NT2/D1 (cell line): ENCODE measurements around the gene NCAPG2.

ENCODE experiments used
- DNase-seq: peaks from one replicate; pipeline ENCODE4 v3.0.0-alpha.2; 2011; ENCODE audit warnings: low read depth, low spot score
- H3K27me3 ChIP-seq: 2 replicates; pipeline ENCODE4 v1.6.0; 2011; ENCODE audit warnings: mild to moderate bottlenecking; ENCODE audit not compliant: insufficient read length, insufficient read depth
- H3K36me3 ChIP-seq: 2 replicates; pipeline ENCODE4 v1.6.1; 2011; ENCODE audit warnings: mild to moderate bottlenecking, low read length, mixed read lengths; ENCODE audit not compliant: insufficient read depth, insufficient read length
- H3K4me1 ChIP-seq: 2 replicates; pipeline ENCODE4 v1.5.1; 2011; ENCODE audit not compliant: insufficient read depth, insufficient read length
- H3K4me3 ChIP-seq: 2 replicates; pipeline ENCODE4 v1.5.1; 2011; ENCODE audit warnings: low read depth; ENCODE audit not compliant: insufficient read length
- H3K9ac ChIP-seq: 2 replicates; pipeline ENCODE4 v1.6.0; 2011; ENCODE audit warnings: low read depth; ENCODE audit not compliant: insufficient read length
- H3K9me3 ChIP-seq: 2 replicates; pipeline ENCODE4 v1.5.1; 2011; ENCODE audit warnings: mild to moderate bottlenecking, low read length; ENCODE audit not compliant: insufficient read depth
- SUZ12 ChIP-seq: IDR thresholded peaks from 2 replicates; pipeline ENCODE4 v1.6.1; 2011; ENCODE audit not compliant: insufficient read length, insufficient read depth; ENCODE audit errors: extremely low read depth
- YY1 ChIP-seq: IDR thresholded peaks from 2 replicates; pipeline ENCODE4 v1.6.1; 2011; ENCODE audit not compliant: insufficient read length, insufficient read depth
- ZNF274 ChIP-seq: IDR thresholded peaks from 2 replicates; pipeline ENCODE4 v1.6.1; 2011; ENCODE audit warnings: mild to moderate bottlenecking, low read depth, low read length

The NCAPG2 gene

DNA sequence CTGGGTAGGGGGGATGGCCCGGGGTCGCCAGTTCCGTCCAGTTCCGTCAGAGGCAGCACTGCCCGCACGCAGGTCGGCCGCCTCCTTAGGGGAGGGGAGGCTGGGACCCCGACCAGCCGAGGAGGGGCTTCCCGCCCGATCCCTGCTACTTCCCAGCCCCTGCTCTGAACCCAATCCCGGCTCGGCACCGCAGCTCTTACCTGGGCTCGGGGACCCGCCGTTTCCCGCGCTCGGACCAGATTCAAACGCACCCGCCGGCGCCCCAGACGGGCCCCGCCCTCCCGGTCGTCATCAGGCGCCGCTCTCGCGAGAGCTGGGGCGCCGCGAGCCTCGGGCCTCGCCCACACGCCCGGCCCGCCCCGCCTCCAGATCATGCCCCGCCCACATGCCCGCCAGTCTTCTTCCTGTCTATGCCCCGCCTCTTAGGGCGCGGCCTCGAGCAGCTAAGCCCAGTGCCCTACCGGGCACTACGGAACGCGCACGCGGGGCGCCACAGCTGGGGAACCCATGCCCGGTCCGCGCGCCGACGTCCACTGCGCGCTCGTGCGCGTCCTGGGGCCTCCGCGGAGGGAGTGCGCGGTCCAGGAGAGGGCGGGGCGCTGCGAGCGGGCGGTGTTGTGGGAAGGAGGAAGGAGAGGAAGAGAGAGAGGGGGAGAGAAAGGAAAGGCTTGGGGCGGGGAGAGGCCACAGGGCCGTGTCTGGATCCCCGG is at the start of gene NCAPG2:
NCAPG2 (minus strand) TSS at position 281 of the 710 bp plus-strand sequence. CDS start 2,905 bp downstream, outside the sequence.
- Histone ChIP-seq H3K9me3 (peaks cover 11% of the 10 kb centered on the region; the same call in 1 of the 2 replicates), H3K4me3 (peak within 1 kb of the TSS; percentile 96), H3K36me3 (peaks cover 24% of the 10 kb centered on the region), H3K9ac (peak within 1 kb of the TSS; percentile 97), H3K4me1 (peaks cover 4% of the 10 kb centered on the region), H3K27me3 (no peaks in the 10 kb centered on the region)
- peak; percentile 90 for DNase-seq
- no peak for TF ChIP-seq ZNF274
- TF ChIP-seq SUZ12: no peak
- no peak for TF ChIP-seq YY1

DNA sequence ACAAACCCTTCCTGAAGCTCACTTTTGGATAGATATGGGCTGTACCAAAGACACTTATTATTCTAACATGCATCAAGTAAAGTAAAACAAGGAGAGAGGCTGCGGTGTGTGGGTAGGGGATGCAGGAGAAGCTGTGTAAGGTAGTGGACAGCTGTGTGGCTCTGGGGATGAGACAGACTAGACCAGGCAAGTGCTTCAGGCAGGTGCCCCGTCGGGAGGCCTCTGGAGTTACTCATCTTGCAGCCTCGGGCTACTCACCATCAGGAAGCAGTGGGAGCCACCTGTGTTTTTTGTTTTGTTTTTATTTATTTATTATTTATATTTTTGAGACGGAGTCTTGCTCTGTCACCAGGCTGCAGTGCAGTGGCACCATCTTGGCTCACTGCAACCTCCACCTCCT is 49.3 kb upstream of the NCAPG2 start:
- peaks cover 15% of the 10 kb centered on the region for H3K36me3 ChIP-seq
- no peak overlapping the region for H3K9ac ChIP-seq

GRCh38 chr7:158751751-158752150 is 47.1 kb upstream of the NCAPG2 start:
- TF ChIP-seq YY1 (no peak), ZNF274 (no peak), SUZ12 (no peak)
- Histone ChIP-seq H3K9me3 (no peaks in the 10 kb centered on the region), H3K36me3 (peaks cover 17% of the 10 kb centered on the region), H3K27me3 (no peaks in the 10 kb centered on the region), H3K4me1 (no peaks in the 10 kb centered on the region), H3K4me3 (no peak overlapping the region), H3K9ac (no peak overlapping the region)
- DNase-seq: no peak

More for the DNA sequence above, 49.3 kb upstream of the NCAPG2 start:
- Histone ChIP-seq H3K9me3 (no peaks in the 10 kb centered on the region), H3K4me3 (no peak overlapping the region), H3K4me1 (no peaks in the 10 kb centered on the region), H3K27me3 (no peaks in the 10 kb centered on the region)
- TF ChIP-seq SUZ12 (no peak), YY1 (no peak), ZNF274 (no peak)
- no peak for DNase-seq

DNA sequence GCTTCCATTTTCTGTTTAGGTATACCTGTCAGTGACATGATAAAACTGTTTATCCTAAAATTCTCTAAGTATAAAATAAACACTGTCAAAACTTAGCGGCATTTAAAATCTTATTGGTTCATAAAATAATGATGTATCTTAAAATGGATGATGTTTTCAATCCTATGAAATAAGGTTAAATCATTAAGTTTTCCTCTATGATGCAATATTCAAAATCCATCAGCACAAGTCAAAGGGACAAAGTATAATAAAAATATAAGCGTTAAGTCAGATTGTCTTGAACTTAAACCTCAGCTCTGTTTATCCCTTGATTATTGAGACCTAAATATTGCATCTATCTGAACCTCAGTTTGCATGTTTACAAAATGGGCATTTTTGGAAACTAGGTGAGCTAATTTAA is 46.6 kb upstream of the NCAPG2 start:
- no peaks in the 10 kb centered on the region for H3K4me1 ChIP-seq
- no peak overlapping the region for H3K4me3 ChIP-seq
- H3K36me3 ChIP-seq: peaks cover 17% of the 10 kb centered on the region
- H3K27me3 ChIP-seq: no peaks in the 10 kb centered on the region
- H3K9me3 ChIP-seq: no peaks in the 10 kb centered on the region
- no peak for DNase-seq
- no peak overlapping the region for H3K9ac ChIP-seq
- TF ChIP-seq SUZ12: no peak
- no peak for TF ChIP-seq ZNF274
- no peak for TF ChIP-seq YY1

- Histone ChIP-seq H3K4me1 (no peaks in the 10 kb centered on the region), H3K9me3 (no peaks in the 10 kb centered on the region), H3K9ac (no peak overlapping the region), H3K27me3 (no peaks in the 10 kb centered on the region), H3K36me3 (peaks cover 18% of the 10 kb centered on the region), H3K4me3 (no peak overlapping the region)
- TF ChIP-seq ZNF274: no peak
- TF ChIP-seq SUZ12: no peak
- no peak for TF ChIP-seq YY1
- no peak for DNase-seq
Measured at GRCh38 chr7:158750702-158751101, 46.1 kb upstream of the NCAPG2 start.

DNA sequence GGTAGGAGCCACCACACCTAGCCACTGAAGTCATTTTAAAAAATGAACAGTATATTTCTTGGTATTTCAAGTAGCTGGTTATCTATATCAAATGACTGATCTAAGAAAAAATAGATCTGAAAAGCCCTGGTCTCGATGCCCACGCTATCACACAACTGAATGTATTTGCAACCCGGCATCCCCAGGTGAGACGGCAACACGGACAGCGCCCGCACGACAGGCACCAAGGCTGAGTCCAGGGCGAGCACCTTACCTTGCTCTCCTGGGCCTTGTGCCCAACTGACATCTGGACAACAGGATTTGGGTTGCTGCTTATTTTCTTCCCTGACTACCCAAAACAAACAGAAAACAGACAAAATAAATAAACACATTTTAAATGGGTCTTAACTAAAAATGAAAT is 44.8 kb upstream of the NCAPG2 start:
- Histone ChIP-seq H3K9me3 (no peaks in the 10 kb centered on the region), H3K4me1 (no peaks in the 10 kb centered on the region), H3K9ac (no peak overlapping the region), H3K36me3 (peaks cover 25% of the 10 kb centered on the region), H3K27me3 (no peaks in the 10 kb centered on the region), H3K4me3 (no peak overlapping the region)
- no peak for TF ChIP-seq YY1
- no peak for TF ChIP-seq SUZ12
- TF ChIP-seq ZNF274: no peak
- no peak for DNase-seq

- H3K9me3 ChIP-seq: no peaks in the 10 kb centered on the region
- no peak overlapping the region for H3K9ac ChIP-seq
- H3K4me3 ChIP-seq: no peak overlapping the region
- no peaks in the 10 kb centered on the region for H3K27me3 ChIP-seq
- DNase-seq: no peak
- peaks cover 27% of the 10 kb centered on the region for H3K36me3 ChIP-seq
- no peak for TF ChIP-seq YY1
- TF ChIP-seq ZNF274: no peak
- no peak for TF ChIP-seq SUZ12
- H3K4me1 ChIP-seq: no peaks in the 10 kb centered on the region
Measured at GRCh38 chr7:158748335-158748734, 43.7 kb upstream of the NCAPG2 start.

GRCh38 chr7:158747408-158747807 is 42.8 kb upstream of the NCAPG2 start:
- Histone ChIP-seq H3K4me1 (no peaks in the 10 kb centered on the region), H3K27me3 (no peaks in the 10 kb centered on the region), H3K9ac (no peak overlapping the region), H3K36me3 (peaks cover 35% of the 10 kb centered on the region), H3K4me3 (no peak overlapping the region), H3K9me3 (no peaks in the 10 kb centered on the region)
- DNase-seq: no peak
- TF ChIP-seq ZNF274 (no peak), YY1 (no peak), SUZ12 (no peak)
